Measurements from ENCODE around the gene TNFRSF13B.

TNFRSF13B gene

DNA sequence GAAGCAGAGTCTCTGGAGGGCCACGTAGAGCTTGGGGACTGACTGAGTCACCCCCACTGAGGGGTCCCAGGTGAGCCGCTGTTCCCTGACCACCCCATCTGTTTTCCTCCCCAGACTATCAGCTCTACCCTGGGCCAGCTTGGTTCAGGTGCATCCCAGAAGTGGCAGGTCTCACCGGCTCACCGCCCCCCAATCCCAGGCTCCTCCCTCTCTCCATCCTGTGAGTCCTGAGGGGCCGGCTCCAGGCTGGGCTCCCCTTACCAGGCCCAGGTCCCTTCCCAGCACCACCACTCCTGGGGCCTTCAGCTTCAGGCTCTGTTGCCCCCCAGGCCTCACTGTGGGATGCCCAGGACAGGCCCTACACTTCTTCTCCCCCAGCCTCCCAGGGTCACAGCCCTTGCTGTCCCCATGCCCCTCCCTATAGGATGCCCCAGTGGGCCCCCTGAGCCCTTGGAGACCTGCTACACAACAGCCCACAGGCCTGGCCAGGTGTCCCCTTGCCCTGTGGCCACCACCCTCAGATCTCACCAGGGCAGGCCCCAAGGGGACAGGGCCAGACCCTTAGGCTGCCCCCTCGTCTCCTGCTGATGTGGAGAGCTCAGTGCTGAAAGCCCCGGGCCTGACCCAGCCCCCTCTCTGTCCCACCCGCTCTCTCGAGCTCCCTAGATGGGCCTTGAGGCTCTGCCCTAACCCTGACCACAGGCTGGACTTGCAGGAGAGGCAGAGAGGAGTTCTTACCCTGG, 40.4 kb downstream of the TNFRSF13B start:
- Histone ChIP-seq H3K36me3 (ENCODE audit: control insufficient read depth in 1 of 2, insufficient read depth in 2 of 2, low read length in 2 of 2) (no peaks in the 10 kb centered on the region), H3K27me3 (ENCODE audit: low read depth, low read length) (no peaks in the 10 kb centered on the region), H3K27ac (ENCODE audit: low read length) (no peak overlapping the region), H3K4me1 (ENCODE audit: control insufficient read depth in 1 of 2, insufficient read depth in 2 of 2, low read length in 2 of 2) (no peaks in the 10 kb centered on the region), H3K9me3 (ENCODE audit: control insufficient read depth in 1 of 2, low read length in 2 of 2) (no peaks in the 10 kb centered on the region), H3K4me3 (ENCODE audit: low read depth in 1 of 2, low read length in 2 of 2) (no peak overlapping the region)

- no peaks in the 10 kb centered on the region for H3K36me3 ChIP-seq (ENCODE audit: control insufficient read depth in 1 of 2, insufficient read depth in 2 of 2, low read length in 2 of 2)
- no peak overlapping the region for H3K27ac ChIP-seq (ENCODE audit: low read length)
- H3K4me3 ChIP-seq (ENCODE audit: low read depth in 1 of 2, low read length in 2 of 2), result no peak overlapping the region
- no peaks in the 10 kb centered on the region for H3K4me1 ChIP-seq (ENCODE audit: control insufficient read depth in 1 of 2, insufficient read depth in 2 of 2, low read length in 2 of 2)
- no peaks in the 10 kb centered on the region for H3K27me3 ChIP-seq (ENCODE audit: low read depth, low read length)
- no peaks in the 10 kb centered on the region for H3K9me3 ChIP-seq (ENCODE audit: control insufficient read depth in 1 of 2, low read length in 2 of 2)
These were observed 41.2 kb downstream of the TNFRSF13B start for GRCh38 chr17:16930571-16931317.

DNA sequence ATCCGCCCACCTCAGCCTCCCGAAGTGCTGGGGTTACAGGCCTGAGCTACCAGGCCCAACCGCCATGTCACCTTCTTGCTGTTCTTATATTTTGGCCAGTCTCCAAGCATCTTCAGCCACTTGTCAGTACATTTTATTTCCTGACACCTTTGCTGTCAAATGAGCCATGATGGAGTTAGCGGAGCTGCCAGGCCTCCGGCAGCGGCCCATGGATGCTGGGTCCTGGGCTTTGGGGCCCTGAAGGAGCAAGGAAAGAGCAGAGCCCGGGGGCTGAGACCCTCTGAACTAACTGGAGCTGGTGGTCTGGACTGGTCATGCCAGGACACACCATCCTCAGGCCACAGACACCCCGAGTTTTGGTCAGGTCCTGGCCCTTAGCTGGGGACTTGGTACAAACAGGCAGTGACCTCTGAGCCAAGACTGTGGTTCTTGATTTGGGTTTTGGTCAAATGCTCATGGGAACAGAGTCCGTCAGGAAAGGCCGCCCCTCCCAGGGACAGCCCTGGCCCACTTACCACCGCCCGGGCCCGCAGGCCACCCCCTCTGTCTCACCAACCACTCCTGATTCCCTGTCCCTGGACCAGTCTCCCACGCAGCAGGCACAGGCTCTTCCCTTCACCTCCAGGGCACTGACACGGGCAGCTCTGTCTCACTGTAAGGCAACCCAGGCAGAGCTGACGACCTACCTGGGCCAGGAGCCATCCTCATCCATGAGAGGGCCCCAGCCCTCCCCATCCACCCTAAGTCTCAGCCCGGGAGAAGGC, 42.0 kb downstream of the TNFRSF13B start:
- H3K27me3 ChIP-seq (ENCODE audit: low read depth, low read length), result no peaks in the 10 kb centered on the region
- H3K36me3 ChIP-seq (ENCODE audit: control insufficient read depth in 1 of 2, insufficient read depth in 2 of 2, low read length in 2 of 2), result no peaks in the 10 kb centered on the region
- H3K27ac ChIP-seq (ENCODE audit: low read length), result no peak overlapping the region
- H3K4me3 ChIP-seq (ENCODE audit: low read depth in 1 of 2, low read length in 2 of 2), result no peak overlapping the region
- H3K9me3 ChIP-seq (ENCODE audit: control insufficient read depth in 1 of 2, low read length in 2 of 2), result no peaks in the 10 kb centered on the region
- H3K4me1 ChIP-seq (ENCODE audit: control insufficient read depth in 1 of 2, insufficient read depth in 2 of 2, low read length in 2 of 2), result no peaks in the 10 kb centered on the region

DNA sequence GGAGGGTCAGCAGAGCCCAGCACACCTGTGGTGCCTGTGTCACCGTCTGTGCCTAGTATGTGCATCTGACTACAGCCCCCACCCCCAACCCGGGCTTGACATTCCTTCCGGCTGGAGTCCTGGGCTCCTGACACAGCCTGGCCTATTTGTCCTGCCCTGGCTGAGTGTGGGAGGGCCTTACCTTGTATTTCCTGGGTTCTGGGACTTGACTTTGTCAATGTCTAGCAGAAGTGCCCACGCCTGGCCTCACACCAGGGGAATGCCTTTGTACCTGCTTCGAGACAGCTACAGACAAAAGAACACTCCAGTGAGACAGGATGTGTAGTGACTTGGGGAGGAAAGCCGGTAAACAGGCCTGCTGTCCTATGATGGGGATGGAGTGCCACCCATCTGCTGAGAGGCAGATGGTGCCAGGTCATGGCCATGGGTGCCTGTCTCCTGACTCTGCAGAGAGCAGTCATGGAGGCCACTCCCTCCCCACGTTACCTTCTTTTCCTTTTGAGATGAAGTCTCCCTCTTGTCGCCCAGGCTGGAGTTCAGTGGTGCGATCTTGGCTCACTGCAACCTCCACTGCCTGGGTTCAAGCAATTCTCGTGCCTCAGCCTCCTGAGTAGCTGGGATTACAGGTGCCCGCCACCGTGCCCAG, 42.8 kb downstream of the TNFRSF13B start:
- Histone ChIP-seq H3K9me3 (ENCODE audit: control insufficient read depth in 1 of 2, low read length in 2 of 2) (no peaks in the 10 kb centered on the region), H3K27ac (ENCODE audit: low read length) (no peak overlapping the region), H3K27me3 (ENCODE audit: low read depth, low read length) (no peaks in the 10 kb centered on the region), H3K4me1 (ENCODE audit: control insufficient read depth in 1 of 2, insufficient read depth in 2 of 2, low read length in 2 of 2) (no peaks in the 10 kb centered on the region), H3K4me3 (ENCODE audit: low read depth in 1 of 2, low read length in 2 of 2) (no peak overlapping the region), H3K36me3 (ENCODE audit: control insufficient read depth in 1 of 2, insufficient read depth in 2 of 2, low read length in 2 of 2) (no peaks in the 10 kb centered on the region)

- Histone ChIP-seq H3K27ac (ENCODE audit: low read length) (no peak overlapping the region), H3K4me1 (ENCODE audit: control insufficient read depth in 1 of 2, insufficient read depth in 2 of 2, low read length in 2 of 2) (no peaks in the 10 kb centered on the region), H3K4me3 (ENCODE audit: low read depth in 1 of 2, low read length in 2 of 2) (no peak overlapping the region), H3K27me3 (ENCODE audit: low read depth, low read length) (no peaks in the 10 kb centered on the region), H3K9me3 (ENCODE audit: control insufficient read depth in 1 of 2, low read length in 2 of 2) (no peaks in the 10 kb centered on the region), H3K36me3 (ENCODE audit: control insufficient read depth in 1 of 2, insufficient read depth in 2 of 2, low read length in 2 of 2) (no peaks in the 10 kb centered on the region)
These were observed 43.4 kb downstream of the TNFRSF13B start for GRCh38 chr17:16928406-16929034.

DNA sequence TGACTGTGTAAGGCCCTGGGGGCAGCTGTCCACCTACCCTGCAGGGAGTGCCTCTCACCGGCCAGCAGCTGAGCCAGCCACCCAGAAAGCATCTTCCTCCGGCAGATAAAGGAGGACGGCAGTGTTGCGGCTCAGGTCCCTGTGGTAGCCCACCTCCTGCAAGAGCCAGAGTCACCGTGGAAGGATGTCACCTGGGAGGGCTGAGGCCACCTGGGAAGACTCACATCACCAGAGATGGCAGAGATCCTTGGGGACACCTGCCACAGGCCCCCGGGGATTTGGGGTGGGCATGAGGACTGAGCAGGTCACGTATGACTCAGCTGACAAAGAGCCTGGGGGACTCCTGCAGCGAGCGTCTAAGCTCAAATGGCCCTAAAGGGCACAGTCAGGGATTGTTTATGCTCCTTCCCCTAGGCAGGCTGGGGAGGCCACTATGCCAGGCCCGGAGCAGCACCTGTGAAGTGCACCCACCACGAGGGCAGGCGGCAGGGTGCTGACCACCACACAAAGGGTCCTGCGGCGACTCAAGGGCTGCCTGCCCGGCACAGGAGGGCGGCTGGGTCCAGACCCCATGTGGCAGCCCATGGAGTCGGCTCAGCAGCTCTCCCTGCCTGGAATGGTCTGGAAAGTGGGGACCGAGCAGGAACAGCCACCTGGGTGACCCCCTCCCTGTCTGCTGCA, 44.1 kb downstream of the TNFRSF13B start:
- H3K9me3 ChIP-seq (ENCODE audit: control insufficient read depth in 1 of 2, low read length in 2 of 2), result no peaks in the 10 kb centered on the region
- H3K27ac ChIP-seq (ENCODE audit: low read length), result no peak overlapping the region
- H3K4me1 ChIP-seq (ENCODE audit: control insufficient read depth in 1 of 2, insufficient read depth in 2 of 2, low read length in 2 of 2), result no peaks in the 10 kb centered on the region
- H3K27me3 ChIP-seq (ENCODE audit: low read depth, low read length), result no peaks in the 10 kb centered on the region
- no peak overlapping the region for H3K4me3 ChIP-seq (ENCODE audit: low read depth in 1 of 2, low read length in 2 of 2)
- no peaks in the 10 kb centered on the region for H3K36me3 ChIP-seq (ENCODE audit: control insufficient read depth in 1 of 2, insufficient read depth in 2 of 2, low read length in 2 of 2)

DNA sequence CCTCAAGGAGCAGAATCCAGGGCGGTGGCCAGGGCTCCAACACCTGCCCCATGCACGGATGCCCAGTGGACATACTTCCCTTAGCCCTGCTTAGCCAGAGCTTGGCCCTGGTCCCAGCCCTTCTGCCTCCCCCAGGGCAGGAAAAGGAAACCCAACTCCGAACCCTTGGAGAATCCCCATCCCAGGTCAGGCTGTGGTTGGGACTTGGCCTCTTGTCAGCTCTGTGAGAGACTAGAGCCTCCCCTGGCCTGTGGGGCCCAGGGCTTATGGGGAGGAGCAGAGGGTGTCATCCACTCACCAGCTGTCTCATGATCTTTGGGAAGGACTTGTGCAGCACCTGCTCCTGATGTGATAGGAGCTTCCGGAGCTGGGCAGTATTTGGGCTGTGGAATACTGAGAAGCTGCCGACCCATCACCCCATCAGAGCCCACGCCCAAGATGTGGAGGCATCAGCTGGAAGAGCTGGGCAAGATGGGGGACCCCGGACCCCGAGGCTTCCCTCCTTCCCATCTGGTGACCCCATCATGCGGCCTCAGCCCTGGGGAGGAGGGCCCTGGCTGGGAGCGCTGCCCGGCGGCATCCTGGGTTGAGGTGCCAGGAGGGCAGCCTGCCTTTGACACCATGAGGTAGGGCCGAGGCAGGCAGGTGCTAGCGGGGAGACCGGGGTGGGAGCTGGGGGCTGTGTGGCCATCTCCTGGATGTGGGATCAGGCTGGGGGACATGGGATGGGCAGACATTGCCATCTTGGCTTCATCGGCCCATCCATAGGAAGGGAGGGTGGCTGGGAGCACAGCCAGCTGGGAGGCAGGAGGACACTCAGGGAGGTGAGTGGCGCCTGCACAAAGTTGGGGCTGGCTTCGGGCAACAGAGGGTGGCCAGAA, 45.1 kb downstream of the TNFRSF13B start:
- Histone ChIP-seq H3K36me3 (ENCODE audit: control insufficient read depth in 1 of 2, insufficient read depth in 2 of 2, low read length in 2 of 2) (no peaks in the 10 kb centered on the region), H3K27ac (ENCODE audit: low read length) (no peak overlapping the region), H3K27me3 (ENCODE audit: low read depth, low read length) (no peaks in the 10 kb centered on the region), H3K4me3 (ENCODE audit: low read depth in 1 of 2, low read length in 2 of 2) (no peak overlapping the region), H3K4me1 (ENCODE audit: control insufficient read depth in 1 of 2, insufficient read depth in 2 of 2, low read length in 2 of 2) (no peaks in the 10 kb centered on the region), H3K9me3 (ENCODE audit: control insufficient read depth in 1 of 2, low read length in 2 of 2) (no peaks in the 10 kb centered on the region)

DNA sequence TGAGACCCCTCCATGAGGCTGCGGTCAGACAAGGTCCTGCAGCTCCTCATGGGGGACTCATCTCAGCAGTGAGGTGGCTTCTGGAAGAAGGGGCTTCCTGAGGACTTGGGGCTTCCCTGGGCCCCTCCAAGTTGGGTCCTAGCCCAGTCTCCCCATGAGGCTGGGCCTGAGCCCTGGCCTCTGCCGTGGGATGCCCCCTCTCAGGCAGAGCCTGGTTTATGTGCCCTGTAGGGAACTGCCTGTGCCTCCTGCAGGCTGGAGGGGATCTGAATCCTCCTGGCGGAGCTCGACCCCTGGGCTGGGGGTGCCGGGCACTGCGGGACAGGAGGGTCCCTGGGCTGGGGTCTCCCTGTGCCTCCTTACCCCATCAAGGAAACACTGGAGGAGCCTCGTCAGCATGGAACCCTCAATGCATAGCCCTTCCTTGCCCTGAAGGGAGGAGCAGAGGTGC, 45.8 kb downstream of the TNFRSF13B start:
- no peak overlapping the region for H3K4me3 ChIP-seq (ENCODE audit: low read depth in 1 of 2, low read length in 2 of 2)

DNA sequence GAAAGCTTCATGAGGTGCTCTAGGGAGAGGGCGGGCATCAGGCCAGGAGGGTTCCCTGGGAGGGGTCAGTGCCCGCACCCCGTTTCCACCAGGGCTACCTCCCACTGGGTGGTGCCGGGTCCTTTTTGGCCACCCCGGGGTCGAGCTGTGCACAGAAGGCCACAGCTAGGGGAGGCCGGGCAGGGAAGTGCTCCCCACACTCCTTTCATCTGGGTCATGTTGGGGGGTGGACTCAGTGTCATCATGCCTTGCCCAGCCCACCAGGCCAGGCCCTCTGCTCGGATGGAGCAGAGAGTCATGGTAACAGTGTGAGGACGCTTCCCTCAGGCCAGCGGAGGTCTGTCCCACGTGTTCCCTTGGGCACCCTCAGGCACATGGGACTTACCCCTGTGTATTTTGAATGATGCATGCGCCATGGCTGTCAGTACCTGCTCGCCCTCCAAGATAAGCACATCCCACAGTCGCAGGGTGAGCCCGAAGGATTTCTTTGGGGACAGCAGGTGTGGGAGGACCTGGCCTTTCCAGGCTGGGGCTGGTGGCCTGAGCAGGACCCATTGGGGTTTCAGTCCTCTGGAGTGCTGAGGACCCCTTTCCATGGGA, 46.4 kb downstream of the TNFRSF13B start:
- no peaks in the 10 kb centered on the region for H3K9me3 ChIP-seq (ENCODE audit: control insufficient read depth in 1 of 2, low read length in 2 of 2)

More for the DNA sequence above, 45.8 kb downstream of the TNFRSF13B start:
- Histone ChIP-seq H3K27me3 (ENCODE audit: low read depth, low read length) (no peaks in the 10 kb centered on the region), H3K27ac (ENCODE audit: low read length) (no peak overlapping the region), H3K9me3 (ENCODE audit: control insufficient read depth in 1 of 2, low read length in 2 of 2) (no peaks in the 10 kb centered on the region), H3K4me1 (ENCODE audit: control insufficient read depth in 1 of 2, insufficient read depth in 2 of 2, low read length in 2 of 2) (no peaks in the 10 kb centered on the region), H3K36me3 (ENCODE audit: control insufficient read depth in 1 of 2, insufficient read depth in 2 of 2, low read length in 2 of 2) (no peaks in the 10 kb centered on the region)

More for the DNA sequence above, 46.4 kb downstream of the TNFRSF13B start:
- Histone ChIP-seq H3K36me3 (ENCODE audit: control insufficient read depth in 1 of 2, insufficient read depth in 2 of 2, low read length in 2 of 2) (no peaks in the 10 kb centered on the region), H3K4me3 (ENCODE audit: low read depth in 1 of 2, low read length in 2 of 2) (no peak overlapping the region), H3K27me3 (ENCODE audit: low read depth, low read length) (no peaks in the 10 kb centered on the region), H3K4me1 (ENCODE audit: control insufficient read depth in 1 of 2, insufficient read depth in 2 of 2, low read length in 2 of 2) (no peaks in the 10 kb centered on the region), H3K27ac (ENCODE audit: low read length) (no peak overlapping the region)
